ENCODE measurements around the gene B3GALT6.

DNA sequence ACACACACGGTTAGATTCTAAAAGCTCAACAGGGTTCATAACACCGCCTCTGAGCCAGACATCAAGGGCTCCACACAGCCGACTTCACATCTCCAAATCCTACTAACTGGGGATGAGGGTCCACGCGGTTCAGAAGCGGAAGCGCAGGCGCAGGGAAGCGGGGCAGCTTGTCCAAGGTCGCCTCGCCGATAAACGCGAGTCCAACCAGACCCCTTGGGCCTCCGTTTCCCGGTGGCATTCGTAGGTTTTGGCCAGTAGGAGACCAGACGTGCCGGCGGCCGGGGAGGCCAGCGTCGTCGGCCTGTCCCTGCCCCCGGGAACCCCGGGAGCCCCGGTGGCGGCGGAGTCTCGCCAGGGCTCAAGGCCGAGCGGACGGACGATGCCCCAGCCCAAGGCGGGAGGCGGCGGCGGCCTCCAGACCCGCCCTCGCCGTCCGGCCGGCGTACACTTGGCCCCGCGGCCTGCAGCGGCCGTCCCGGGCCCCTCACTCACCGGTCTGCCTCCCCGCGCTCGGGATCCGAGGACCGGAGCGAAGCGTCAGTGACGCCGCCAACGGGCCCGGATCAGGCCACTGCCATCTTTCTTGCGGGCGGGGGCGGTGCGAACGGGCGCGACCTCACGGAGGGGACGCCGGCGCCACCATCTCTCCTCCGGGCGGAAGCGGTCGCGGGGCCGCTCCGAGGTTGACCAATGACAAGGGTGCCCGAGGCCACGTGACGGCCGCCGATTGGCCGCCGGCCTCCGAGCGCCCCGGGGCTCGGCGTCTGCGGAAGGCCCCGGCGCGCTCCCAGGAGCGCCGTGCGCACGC is 433 bp upstream of the B3GALT6 start, which contains the start of gene SDF4:
- TF ChIP-seq, protein P1, sequence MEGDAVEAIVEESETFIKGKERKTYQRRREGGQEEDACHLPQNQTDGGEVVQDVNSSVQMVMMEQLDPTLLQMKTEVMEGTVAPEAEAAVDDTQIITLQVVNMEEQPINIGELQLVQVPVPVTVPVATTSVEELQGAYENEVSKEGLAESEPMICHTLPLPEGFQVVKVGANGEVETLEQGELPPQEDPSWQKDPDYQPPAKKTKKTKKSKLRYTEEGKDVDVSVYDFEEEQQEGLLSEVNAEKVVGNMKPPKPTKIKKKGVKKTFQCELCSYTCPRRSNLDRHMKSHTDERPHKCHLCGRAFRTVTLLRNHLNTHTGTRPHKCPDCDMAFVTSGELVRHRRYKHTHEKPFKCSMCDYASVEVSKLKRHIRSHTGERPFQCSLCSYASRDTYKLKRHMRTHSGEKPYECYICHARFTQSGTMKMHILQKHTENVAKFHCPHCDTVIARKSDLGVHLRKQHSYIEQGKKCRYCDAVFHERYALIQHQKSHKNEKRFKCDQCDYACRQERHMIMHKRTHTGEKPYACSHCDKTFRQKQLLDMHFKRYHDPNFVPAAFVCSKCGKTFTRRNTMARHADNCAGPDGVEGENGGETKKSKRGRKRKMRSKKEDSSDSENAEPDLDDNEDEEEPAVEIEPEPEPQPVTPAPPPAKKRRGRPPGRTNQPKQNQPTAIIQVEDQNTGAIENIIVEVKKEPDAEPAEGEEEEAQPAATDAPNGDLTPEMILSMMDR (IDR thresholded peaks at IDR 0.05), result no peak
- TF ChIP-seq POLR2A (IDR thresholded peaks at IDR 0.05), result peak; percentile 53 to 74 (median 65)

All from body of pancreas (tissue), 4 donors.